ENCODE results near the gene MYO18A.
"Not testable (repeated sequence)": the region's sequence is repeated elsewhere in the genome, so short reads cannot be mapped to it uniquely, and the experiment has no call there.

Gene MYO18A

GRCh38 chr17:29150161-29150560 lies 30.0 kb downstream of the MYO18A start:
- no peaks in the 10 kb centered on the region for H3K27me3 ChIP-seq (replicated peaks)
- in situ Hi-C loops (cut with HindIII; ENCODE audit: low pct_ligation_motif_present, low sequenced_read_pairs) = no loop called here
- no peaks in the 10 kb centered on the region for H3K36me3 ChIP-seq (replicated peaks)
- TF ChIP-seq, protein P1, sequence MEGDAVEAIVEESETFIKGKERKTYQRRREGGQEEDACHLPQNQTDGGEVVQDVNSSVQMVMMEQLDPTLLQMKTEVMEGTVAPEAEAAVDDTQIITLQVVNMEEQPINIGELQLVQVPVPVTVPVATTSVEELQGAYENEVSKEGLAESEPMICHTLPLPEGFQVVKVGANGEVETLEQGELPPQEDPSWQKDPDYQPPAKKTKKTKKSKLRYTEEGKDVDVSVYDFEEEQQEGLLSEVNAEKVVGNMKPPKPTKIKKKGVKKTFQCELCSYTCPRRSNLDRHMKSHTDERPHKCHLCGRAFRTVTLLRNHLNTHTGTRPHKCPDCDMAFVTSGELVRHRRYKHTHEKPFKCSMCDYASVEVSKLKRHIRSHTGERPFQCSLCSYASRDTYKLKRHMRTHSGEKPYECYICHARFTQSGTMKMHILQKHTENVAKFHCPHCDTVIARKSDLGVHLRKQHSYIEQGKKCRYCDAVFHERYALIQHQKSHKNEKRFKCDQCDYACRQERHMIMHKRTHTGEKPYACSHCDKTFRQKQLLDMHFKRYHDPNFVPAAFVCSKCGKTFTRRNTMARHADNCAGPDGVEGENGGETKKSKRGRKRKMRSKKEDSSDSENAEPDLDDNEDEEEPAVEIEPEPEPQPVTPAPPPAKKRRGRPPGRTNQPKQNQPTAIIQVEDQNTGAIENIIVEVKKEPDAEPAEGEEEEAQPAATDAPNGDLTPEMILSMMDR (IDR thresholded peaks at IDR 0.05; ENCODE audit: low read depth, low read length, missing control alignments) = no peak
- DNase-seq = no peak
- H3K27ac ChIP-seq = no peak overlapping the region
- H3K4me3 ChIP-seq (ENCODE audit: low read depth, low read length) = no peak overlapping the region

DNA sequence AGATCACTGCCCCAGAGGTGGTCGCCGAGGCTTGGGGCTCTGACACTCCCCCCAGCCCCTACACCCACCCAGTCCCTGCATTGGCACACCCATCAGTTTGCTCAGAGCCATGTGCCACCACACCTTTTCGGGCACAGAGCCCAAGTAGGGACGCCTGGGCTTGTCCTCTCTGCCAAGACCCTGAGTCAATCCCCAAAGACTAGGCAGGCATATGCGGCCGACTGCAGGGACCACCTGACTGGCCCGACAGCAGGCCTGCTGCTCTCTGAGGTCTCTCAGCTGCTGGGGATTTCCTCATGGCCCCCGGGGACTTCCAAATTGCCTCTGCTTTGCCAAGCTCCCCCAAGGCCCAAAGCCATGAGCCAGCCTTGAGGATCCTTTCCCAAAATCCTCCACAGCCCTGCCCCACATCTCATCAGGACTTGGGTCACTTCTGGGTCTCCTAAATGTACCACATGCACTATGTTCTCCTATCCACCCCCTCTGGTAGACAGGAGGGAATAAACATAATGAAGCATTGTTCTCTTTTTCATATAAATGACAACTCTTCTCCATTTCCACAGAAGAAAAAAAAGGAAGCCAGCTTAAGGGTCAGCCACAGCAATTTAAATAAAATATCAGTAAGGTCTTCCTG lies 30.6 kb downstream of the MYO18A start:
- in situ Hi-C loops (cut with HindIII; ENCODE audit: low pct_ligation_motif_present, low sequenced_read_pairs) = no loop called here
- no peaks in the 10 kb centered on the region for H3K36me3 ChIP-seq (replicated peaks)
- no peak for DNase-seq
- H3K4me3 ChIP-seq (ENCODE audit: low read depth, low read length) = peak overlapping the region; percentile 60
- TF ChIP-seq, protein P1 (IDR thresholded peaks at IDR 0.05; ENCODE audit: low read depth, low read length, missing control alignments) = no peak
- H3K27me3 ChIP-seq (replicated peaks) = no peaks in the 10 kb centered on the region
- H3K27ac ChIP-seq = no peak overlapping the region

GRCh38 chr17:29148790-29149430 lies 31.3 kb downstream of the MYO18A start:
- Histone ChIP-seq H3K36me3 (replicated peaks) (no peaks in the 10 kb centered on the region), H3K27ac (no peak overlapping the region), H3K4me3 (ENCODE audit: low read depth, low read length) (peak overlapping the region; percentile 60), H3K27me3 (replicated peaks) (no peaks in the 10 kb centered on the region)
- peak; percentile 80 for DNase-seq
- in situ Hi-C loops (cut with HindIII; ENCODE audit: low pct_ligation_motif_present, low sequenced_read_pairs) = no loop called here
- TF ChIP-seq, protein P1 (IDR thresholded peaks at IDR 0.05; ENCODE audit: low read depth, low read length, missing control alignments) = peak; percentile 83

GRCh38 chr17:29148257-29148789 lies 31.9 kb downstream of the MYO18A start:
- H3K27me3 ChIP-seq (replicated peaks) = no peaks in the 10 kb centered on the region
- TF ChIP-seq, protein P1 (IDR thresholded peaks at IDR 0.05; ENCODE audit: low read depth, low read length, missing control alignments) = no peak
- no peaks in the 10 kb centered on the region for H3K36me3 ChIP-seq (replicated peaks)
- peak overlapping the region; percentile 60 for H3K4me3 ChIP-seq (ENCODE audit: low read depth, low read length)
- in situ Hi-C loops (cut with HindIII; ENCODE audit: low pct_ligation_motif_present, low sequenced_read_pairs) = no loop called here
- DNase-seq = no peak
- no peak overlapping the region for H3K27ac ChIP-seq

GRCh38 chr17:29147682-29148081 lies 32.5 kb downstream of the MYO18A start:
- in situ Hi-C loops (cut with HindIII; ENCODE audit: low pct_ligation_motif_present, low sequenced_read_pairs) = no loop called here
- TF ChIP-seq, protein P1 (IDR thresholded peaks at IDR 0.05; ENCODE audit: low read depth, low read length, missing control alignments) = no peak
- DNase-seq = no peak
- Histone ChIP-seq H3K27me3 (replicated peaks) (no peaks in the 10 kb centered on the region), H3K36me3 (replicated peaks) (no peaks in the 10 kb centered on the region), H3K27ac (no peak overlapping the region), H3K4me3 (ENCODE audit: low read depth, low read length) (no peak overlapping the region)

DNA sequence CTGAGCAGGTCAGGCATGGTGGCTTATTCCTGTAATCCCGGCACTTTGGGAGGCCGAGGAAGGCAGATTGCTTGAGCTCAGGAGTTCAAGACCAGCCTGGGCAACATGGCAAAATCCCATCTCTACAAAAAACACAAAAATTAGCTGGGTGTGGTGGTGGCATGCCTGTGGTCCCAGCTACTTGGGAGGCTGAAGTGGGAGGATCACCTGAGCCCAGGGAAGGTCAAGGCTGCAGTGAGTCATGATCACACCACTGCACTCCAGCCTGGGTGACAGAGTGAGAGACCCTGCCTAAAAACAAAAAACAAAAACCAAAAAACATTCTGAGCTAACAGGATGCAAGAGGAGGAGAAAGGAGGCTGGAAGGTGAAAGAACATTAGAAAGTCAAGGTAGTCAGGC lies 33.0 kb downstream of the MYO18A start:
- H3K4me3 ChIP-seq (ENCODE audit: low read depth, low read length); H3K27me3 ChIP-seq (replicated peaks); H3K36me3 ChIP-seq (replicated peaks); DNase-seq; H3K27ac ChIP-seq; in situ Hi-C loops (cut with HindIII; ENCODE audit: low pct_ligation_motif_present, low sequenced_read_pairs): not testable (repeated sequence)
